Ishikawa (cell line): ENCODE data around the gene PHYKPL.

ENCODE experiments used
- CEBPB ChIP-seq: IDR thresholded peaks from 2 replicates; pipeline ENCODE4 v1.6.1; 2012
- EGR1 ChIP-seq: IDR thresholded peaks from 2 replicates; pipeline ENCODE4 v1.6.1; 2012
- EP300 ChIP-seq: IDR thresholded peaks from 2 replicates; pipeline ENCODE4 v1.6.1; 2012; ENCODE audit warnings: borderline replicate concordance
- FOXM1 ChIP-seq: IDR thresholded peaks from 2 replicates; pipeline ENCODE4 v1.6.1; 2012; ENCODE audit warnings: low read depth, borderline replicate concordance
- MAX ChIP-seq: IDR thresholded peaks from 2 replicates; pipeline ENCODE4 v1.6.1; 2012
- RAD21 ChIP-seq: IDR thresholded peaks from 2 replicates; pipeline ENCODE4 v1.6.1; 2012; ENCODE audit warnings: low read depth
- REST ChIP-seq: IDR thresholded peaks from 2 replicates; pipeline ENCODE4 v1.6.1; 2012; ENCODE audit warnings: low read depth, mild to moderate bottlenecking
- TAF1 ChIP-seq: IDR thresholded peaks from 2 replicates; pipeline ENCODE4 v1.6.1; 2012; ENCODE audit warnings: low read depth, mild to moderate bottlenecking
- TEAD4 ChIP-seq: IDR thresholded peaks from 2 replicates; pipeline ENCODE4 v1.6.1; 2012
- YY1 ChIP-seq: IDR thresholded peaks from 2 replicates; pipeline ENCODE4 v1.6.1; 2012; ENCODE audit warnings: low read depth

GRCh38 chr5:178227929-178228328 is 4.7 kb downstream of the PHYKPL start:
- TF ChIP-seq MAX (no peak), CEBPB (no peak), REST (no peak), RAD21 (no peak), YY1 (no peak), EP300 (no peak), EGR1 (no peak), FOXM1 (no peak), TAF1 (no peak), TEAD4 (no peak)
